Esophagus (tissue), 2 donors: Measurements from ENCODE around the gene PSMB7. TPM values are rescaled to one million over a fixed set of nuclear protein-coding genes. Genes with fewer than 3 reads are reported as not detected.

Source experiments
- H3K27ac ChIP-seq, 2 donors: one replicate each; pipeline ENCODE4 v1.5.1; 2013; ENCODE audit warnings: low read depth in 2 of 2, mild to moderate bottlenecking in 2 of 2, inconsistent platforms in 1 of 2, low read length in 1 of 2, moderate library complexity in 1 of 2
- H3K27me3 ChIP-seq, 2 donors: one replicate each; pipeline ENCODE4 v1.6.1; 2013; ENCODE audit warnings: low read length in 2 of 2, control low read depth in 1 of 2, mild to moderate bottlenecking in 1 of 2; ENCODE audit not compliant: insufficient read depth in 2 of 2, control insufficient read depth in 1 of 2
- H3K36me3 ChIP-seq, 2 donors: one replicate each; pipeline ENCODE4 v1.6.1; 2013; ENCODE audit warnings: low read length in 1 of 2; ENCODE audit not compliant: control insufficient read depth in 2 of 2, insufficient read depth in 2 of 2
- H3K4me1 ChIP-seq, 2 donors: one replicate each; pipeline ENCODE4 v1.6.1; 2013; ENCODE audit warnings: low read length in 1 of 2; ENCODE audit not compliant: control insufficient read depth in 2 of 2, insufficient read depth in 2 of 2
- H3K4me3 ChIP-seq, 2 donors: one replicate each; pipeline ENCODE4 v1.5.1; 2013; ENCODE audit warnings: low read length in 2 of 2, mild to moderate bottlenecking in 2 of 2, low read depth in 1 of 2, moderate library complexity in 1 of 2
- H3K9me3 ChIP-seq, 2 donors: one replicate each; pipeline ENCODE4 v1.6.1; 2013; ENCODE audit warnings: mild to moderate bottlenecking in 2 of 2, low read depth in 1 of 2, low read length in 1 of 2, moderate library complexity in 1 of 2; ENCODE audit not compliant: control insufficient read depth in 2 of 2, insufficient read depth in 1 of 2
- WGBS, 2 donors: extraction: QIAGEN DNeasy Blood & Tissue Kit; methylation state at CpG; one replicate each; pipeline ENCODE4 v1.1.7; 2013; 5-methylcytosine and 5-hydroxymethylcytosine counted together
- polyA plus RNA-seq, 2 donors: library from polyadenylated mRNA; stranded (reverse); fragments of 200-250 nt; gene quantifications; one replicate each; pipeline ENCODE4 v1.2.3, GENCODE V29; 2013
- donor health status: healthy with polysubstance abuse.
- donor health status: Bipolar disorder and iron deficiency.

PSMB7 gene
- polyA plus RNA-seq, 2 donors = 137 to 190 TPM

GRCh38 chr9:124388275-124389048 is 26.8 kb downstream of the PSMB7 start:
- H3K4me3 ChIP-seq = no peak overlapping the region
- H3K27me3 ChIP-seq = no peaks in the 10 kb centered on the region
- H3K9me3 ChIP-seq = no peaks in the 10 kb centered on the region
- no peak overlapping the region for H3K27ac ChIP-seq
- 92 to 94% methylated on average over 12 of the region's 12 CpGs for WGBS, 2 donors
- peaks cover 4 to 8% of the 10 kb centered on the region in 2 donors for H3K4me1 ChIP-seq
- H3K36me3 ChIP-seq = peaks cover 0 to 8% of the 10 kb centered on the region in 2 donors

- Histone ChIP-seq H3K4me3 (no peak overlapping the region), H3K9me3 (no peaks in the 10 kb centered on the region), H3K27ac (no peak overlapping the region), H3K36me3 (peaks cover 0 to 8% of the 10 kb centered on the region in 2 donors), H3K4me1 (peaks cover 0 to 5% of the 10 kb centered on the region in 2 donors), H3K27me3 (no peaks in the 10 kb centered on the region)
- 68 to 93% methylated on average over 3 of the region's 3 CpGs for WGBS, 2 donors
Observed at GRCh38 chr9:124386201-124386600, 29.0 kb downstream of the PSMB7 start.

- H3K9me3 ChIP-seq = no peaks in the 10 kb centered on the region
- 82 to 95% methylated on average over 7 of the region's 7 CpGs for WGBS, 2 donors
- H3K4me1 ChIP-seq = peaks cover 0 to 5% of the 10 kb centered on the region in 2 donors
- peaks cover 0 to 8% of the 10 kb centered on the region in 2 donors for H3K36me3 ChIP-seq
- no peaks in the 10 kb centered on the region for H3K27me3 ChIP-seq
- H3K4me3 ChIP-seq = no peak overlapping the region
- no peak overlapping the region for H3K27ac ChIP-seq
Observed at GRCh38 chr9:124385623-124386022, 29.6 kb downstream of the PSMB7 start.

- 82 to 91% methylated on average over 5 of the region's 5 CpGs for WGBS, 2 donors
- Histone ChIP-seq H3K4me1 (peaks cover 0 to 5% of the 10 kb centered on the region in 2 donors), H3K4me3 (no peak overlapping the region), H3K27ac (no peak overlapping the region), H3K36me3 (peaks cover 2 to 8% of the 10 kb centered on the region in 2 donors), H3K9me3 (no peaks in the 10 kb centered on the region), H3K27me3 (no peaks in the 10 kb centered on the region)
Observed at GRCh38 chr9:124384846-124385245, 30.4 kb downstream of the PSMB7 start.

- Histone ChIP-seq H3K9me3 (no peaks in the 10 kb centered on the region), H3K36me3 (peaks cover 4 to 8% of the 10 kb centered on the region in 2 donors), H3K27ac (no peak overlapping the region), H3K4me3 (no peak overlapping the region), H3K4me1 (peaks cover 0 to 5% of the 10 kb centered on the region in 2 donors), H3K27me3 (no peaks in the 10 kb centered on the region)
- WGBS, 2 donors = 83 to 90% methylated on average over 7 of the region's 7 CpGs
Observed at GRCh38 chr9:124384210-124384609, 31.0 kb downstream of the PSMB7 start.

GRCh38 chr9:124381170-124381945 is 33.9 kb downstream of the PSMB7 start:
- Histone ChIP-seq H3K27ac (no peak overlapping the region), H3K9me3 (no peaks in the 10 kb centered on the region)
- WGBS, 2 donors = 74 to 81% methylated on average over 4 of the region's 4 CpGs

GRCh38 chr9:124377551-124378406 is 37.5 kb downstream of the PSMB7 start:
- Histone ChIP-seq H3K9me3 (no peaks in the 10 kb centered on the region), H3K4me3 (no peak overlapping the region), H3K27me3 (no peaks in the 10 kb centered on the region), H3K4me1 (peaks cover 0 to 3% of the 10 kb centered on the region in 2 donors), H3K36me3 (peaks cover 3 to 7% of the 10 kb centered on the region in 2 donors), H3K27ac (no peak overlapping the region)
- 76 to 78% methylated on average over 10 of the region's 10 CpGs for WGBS, 2 donors

More at GRCh38 chr9:124381170-124381945, 33.9 kb downstream of the PSMB7 start:
- Histone ChIP-seq H3K4me3 (no peak overlapping the region), H3K4me1 (no peaks in the 10 kb centered on the region), H3K36me3 (peaks cover 7 to 8% of the 10 kb centered on the region in 2 donors), H3K27me3 (no peaks in the 10 kb centered on the region)

GRCh38 chr9:124376329-124376728 is 38.9 kb downstream of the PSMB7 start:
- no peaks in the 10 kb centered on the region for H3K9me3 ChIP-seq
- no peak overlapping the region for H3K4me3 ChIP-seq
- H3K4me1 ChIP-seq = peaks cover 0 to 3% of the 10 kb centered on the region in 2 donors
- H3K36me3 ChIP-seq = peaks cover 3 to 7% of the 10 kb centered on the region in 2 donors
- WGBS, 2 donors = 54 to 60% methylated on average over 1 of the region's 1 CpG
- H3K27ac ChIP-seq = no peak overlapping the region
- H3K27me3 ChIP-seq = no peaks in the 10 kb centered on the region

GRCh38 chr9:124375726-124376125 is 39.5 kb downstream of the PSMB7 start:
- Histone ChIP-seq H3K4me3 (no peak overlapping the region), H3K4me1 (peaks cover 0 to 3% of the 10 kb centered on the region in 2 donors), H3K9me3 (no peaks in the 10 kb centered on the region), H3K27ac (no peak overlapping the region), H3K36me3 (peaks cover 3 to 7% of the 10 kb centered on the region in 2 donors), H3K27me3 (no peaks in the 10 kb centered on the region)
- 91 to 93% methylated on average over 9 of the region's 9 CpGs for WGBS, 2 donors
